Measurements from ENCODE around the gene NGFR.

DNA sequence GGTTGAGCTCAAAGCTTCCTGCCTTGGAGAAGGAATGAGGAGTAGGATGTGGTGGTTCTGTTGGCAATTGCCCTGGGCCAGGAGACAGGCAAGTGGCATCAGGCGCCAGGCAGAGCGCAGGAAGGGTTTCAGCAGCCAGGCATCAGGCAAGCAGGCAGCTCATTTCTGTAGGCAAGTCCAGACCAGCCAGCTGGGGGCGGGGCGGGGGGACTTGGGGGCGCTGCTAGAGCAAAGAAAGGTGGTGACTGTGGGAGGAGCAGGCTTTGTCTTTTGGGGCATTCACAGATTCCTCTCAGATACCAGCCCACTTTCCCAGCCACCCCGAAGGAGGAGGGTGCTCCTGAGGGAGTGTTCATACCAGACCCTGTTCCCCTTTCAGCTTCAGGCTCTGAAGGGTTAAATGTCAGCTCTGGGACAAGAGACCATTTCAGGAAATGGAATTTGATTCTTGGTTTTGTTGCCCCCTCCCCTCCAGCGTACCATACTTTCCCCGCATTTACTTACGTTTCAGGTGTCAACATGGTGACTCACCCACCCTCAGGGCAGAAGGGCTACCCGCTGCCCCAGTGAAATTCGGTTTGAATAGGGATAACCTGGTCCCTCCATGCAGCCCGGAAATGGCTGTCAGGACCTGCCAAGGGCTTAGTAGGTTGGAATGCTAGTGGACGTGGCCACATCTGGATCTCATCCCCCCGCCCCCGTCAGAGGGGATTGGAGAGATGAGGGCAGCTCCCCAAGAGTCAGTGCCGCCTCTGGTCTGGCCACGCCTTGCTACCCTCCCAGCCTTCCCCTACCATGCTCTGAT is 13.2 kb downstream of the NGFR start:
- no peak for TF ChIP-seq POLR2A (IDR thresholded peaks at IDR 0.05; ENCODE audit: low read depth, low read length)
- TF ChIP-seq POLR2AphosphoS5 (IDR thresholded peaks at IDR 0.05; ENCODE audit: low read depth, low read length), result no peak
- TF ChIP-seq POU2F2 (IDR thresholded peaks at IDR 0.05; ENCODE audit: low read depth, low read length), result no peak
- TF ChIP-seq SPI1 (IDR thresholded peaks at IDR 0.05; ENCODE audit: low read depth, low read length), result no peak
